NOMO-1 treated with dmso at 0.1 percent for 144 hours (cell line): Measurements from ENCODE around the gene ADAMTS9.

Experiments used
- DNase-seq: peaks from one replicate; lab custom pipeline; 2025; ENCODE audit not compliant: unreplicated experiment; lab: John Stamatoyannopoulos, UW

The ADAMTS9 gene

GRCh38 chr3:64685331-64685799 is 2.4 kb downstream of the ADAMTS9 start:
- no peak for DNase-seq

DNA sequence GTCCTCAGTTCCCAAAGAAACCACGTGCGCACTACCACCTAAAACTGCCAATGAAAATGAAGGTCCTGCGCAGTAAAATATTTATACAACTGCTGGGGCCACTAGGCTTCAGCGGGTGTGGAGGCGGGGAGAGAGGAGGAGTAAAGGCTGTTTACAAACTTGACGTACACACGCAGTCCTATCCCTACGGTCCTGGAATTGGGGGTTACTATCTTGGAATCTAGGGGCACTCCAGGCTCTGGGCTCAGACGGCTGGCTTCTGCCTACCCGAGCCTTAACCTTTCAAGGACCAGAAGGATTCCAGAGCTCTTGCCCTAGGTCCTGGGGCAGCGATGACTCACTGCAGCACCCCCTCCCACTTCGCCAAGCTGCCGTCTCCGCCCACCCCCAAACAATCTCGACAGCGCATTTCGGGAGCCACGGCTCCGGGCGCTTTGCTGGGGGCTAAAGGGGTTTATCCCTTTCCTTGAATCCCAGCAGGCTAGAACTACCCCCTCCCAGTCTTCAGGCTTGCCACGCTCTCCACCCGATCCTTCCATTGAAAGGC is 3.0 kb downstream of the ADAMTS9 start:
- no peak for DNase-seq

- no peak for DNase-seq
Observed at GRCh38 chr3:64681827-64682226, 6.0 kb downstream of the ADAMTS9 start.

GRCh38 chr3:64681015-64681414 is 6.8 kb downstream of the ADAMTS9 start:
- no peak for DNase-seq

- DNase-seq, result no peak
Observed at GRCh38 chr3:64680334-64680733, 7.5 kb downstream of the ADAMTS9 start.

DNA sequence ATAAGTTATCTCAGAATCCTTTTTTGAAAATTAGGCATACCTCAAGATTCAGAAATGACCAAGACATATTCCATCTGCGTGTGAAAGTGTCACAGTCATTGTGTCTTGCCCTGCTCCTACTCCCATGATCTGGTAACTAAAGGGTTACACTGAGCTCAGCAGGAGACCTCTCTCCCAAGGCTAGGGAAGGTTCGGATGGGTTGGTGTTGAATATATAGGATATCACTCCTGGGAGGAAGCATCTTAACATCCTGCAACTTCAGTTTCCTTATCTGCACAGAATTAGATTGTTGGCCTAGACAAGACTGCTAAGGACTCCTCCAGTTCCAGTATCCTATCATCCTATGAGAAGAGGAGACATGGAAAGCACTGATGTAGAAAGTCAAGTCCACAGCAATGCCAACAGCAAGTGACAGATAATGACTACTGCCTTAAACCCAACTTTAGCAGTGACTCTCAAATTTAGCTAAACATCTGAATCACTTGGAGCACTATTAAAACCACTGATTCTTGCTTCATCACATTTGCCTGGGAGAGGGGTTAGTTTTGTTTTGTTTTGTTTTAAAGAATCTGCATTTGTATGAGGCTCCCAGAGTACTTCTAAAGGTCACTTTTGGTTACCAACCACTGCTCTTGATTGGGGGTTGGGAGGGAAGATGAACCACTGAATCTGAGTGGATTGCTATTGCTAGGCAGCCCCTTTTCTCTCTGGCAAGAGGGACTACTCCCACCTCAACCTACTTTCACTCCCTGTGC is 9.7 kb downstream of the ADAMTS9 start:
- DNase-seq, result no peak

GRCh38 chr3:64676831-64677230 is 11.0 kb downstream of the ADAMTS9 start:
- DNase-seq, result no peak

DNA sequence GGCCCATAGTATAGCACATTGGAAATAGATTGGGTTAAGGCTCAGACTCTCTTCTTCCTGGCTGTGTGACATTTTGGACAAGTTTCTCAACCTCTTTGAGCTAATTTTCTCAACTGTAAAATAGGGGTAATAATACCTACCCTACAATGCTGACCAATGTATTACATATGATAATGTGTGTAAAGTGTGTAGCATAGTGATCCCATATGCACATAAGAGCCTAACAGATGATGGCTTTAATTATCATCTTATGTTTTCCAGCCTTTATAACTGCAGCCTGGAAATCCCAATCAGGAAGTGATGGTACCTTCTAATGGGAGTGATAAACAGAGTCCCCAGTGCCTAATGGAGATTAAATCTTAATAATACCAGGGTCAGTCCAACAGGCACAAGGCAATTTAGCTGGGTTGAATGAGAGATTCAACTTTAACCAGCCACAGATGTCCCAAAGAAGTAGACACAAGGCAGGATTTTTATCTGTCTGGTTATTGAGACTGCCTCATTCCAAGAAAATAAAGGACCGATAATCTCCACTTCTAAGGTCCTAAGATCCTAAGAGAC is 12.0 kb downstream of the ADAMTS9 start:
- DNase-seq, result no peak

GRCh38 chr3:64674591-64675076 is 13.2 kb downstream of the ADAMTS9 start:
- no peak for DNase-seq

DNA sequence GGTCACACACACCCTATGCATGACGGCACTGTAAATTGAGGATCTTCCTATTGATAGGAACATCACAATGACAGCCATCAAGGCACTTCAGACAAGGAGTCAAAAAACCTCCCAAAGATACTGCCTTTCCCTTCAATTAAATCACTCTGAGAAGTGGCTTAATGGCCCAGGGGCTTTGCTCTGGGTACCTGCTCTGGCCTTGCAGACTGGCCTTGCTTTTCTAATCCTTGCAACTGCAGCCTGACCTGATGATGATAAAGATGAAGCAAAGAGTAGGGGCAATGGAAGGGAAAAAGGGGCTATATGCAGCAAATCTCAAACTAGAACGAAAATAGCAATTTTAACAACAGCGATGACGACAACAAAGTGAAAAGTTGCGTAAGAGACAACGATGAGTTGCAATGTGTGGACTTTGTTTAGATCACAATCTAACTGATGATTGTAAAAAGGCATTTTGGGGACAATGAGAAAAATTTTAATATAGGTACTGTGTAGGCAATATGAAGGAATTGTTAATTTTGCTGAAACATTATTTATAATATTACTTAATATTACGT is 14.6 kb downstream of the ADAMTS9 start:
- no peak for DNase-seq

- no peak for DNase-seq
Observed at GRCh38 chr3:64668582-64669510, 19.0 kb downstream of the ADAMTS9 start.

GRCh38 chr3:64667887-64668581 is 19.8 kb downstream of the ADAMTS9 start:
- no peak for DNase-seq

DNA sequence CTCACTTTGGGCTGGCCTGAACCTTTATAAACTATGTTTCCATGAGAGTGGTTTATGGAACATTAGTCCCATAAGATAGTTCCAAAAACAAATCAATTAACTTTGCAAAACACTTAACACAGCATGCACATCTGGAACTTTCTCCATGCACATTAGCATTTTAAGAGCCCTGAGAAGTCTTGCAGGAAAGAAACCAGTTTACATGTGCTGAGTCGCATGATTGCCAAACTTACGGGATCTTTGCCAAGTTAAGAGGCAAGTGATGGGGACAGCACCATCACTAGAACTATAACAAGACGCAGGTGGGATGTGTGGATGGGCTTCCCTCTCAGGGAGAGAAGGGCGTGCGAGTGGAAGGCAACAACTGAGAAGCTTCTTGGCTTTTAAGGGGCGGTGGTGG is 20.7 kb downstream of the ADAMTS9 start:
- no peak for DNase-seq

- no peak for DNase-seq
Observed at GRCh38 chr3:64666171-64666588, 21.6 kb downstream of the ADAMTS9 start.

- no peak for DNase-seq
Observed at GRCh38 chr3:64664397-64664796, 23.4 kb downstream of the ADAMTS9 start.

GRCh38 chr3:64659617-64659978 is 28.2 kb downstream of the ADAMTS9 start:
- DNase-seq, result no peak

GRCh38 chr3:64658001-64658400 is 29.8 kb downstream of the ADAMTS9 start:
- no peak for DNase-seq

- DNase-seq, result no peak
Observed at GRCh38 chr3:64656544-64656943, 31.3 kb downstream of the ADAMTS9 start.

DNA sequence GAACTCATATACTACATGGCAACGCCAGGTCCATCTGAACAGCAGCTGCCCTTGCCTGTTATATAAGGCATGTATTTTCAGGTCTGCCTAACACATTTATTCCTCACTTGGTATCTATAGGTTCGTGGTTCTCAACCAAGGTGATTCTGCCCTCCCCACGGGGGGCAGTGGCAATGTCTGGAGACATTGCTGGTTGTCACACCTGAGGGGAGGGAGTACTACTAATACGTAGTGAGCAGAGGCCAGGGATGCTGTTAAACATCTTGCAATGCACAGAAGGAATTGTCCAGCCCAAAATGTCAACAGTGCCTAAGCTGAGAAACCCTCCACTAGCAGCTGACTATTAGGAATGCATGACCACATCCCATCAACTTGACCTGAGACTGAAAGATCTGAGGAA is 32.6 kb downstream of the ADAMTS9 start:
- no peak for DNase-seq

GRCh38 chr3:64654013-64654412 is 33.8 kb downstream of the ADAMTS9 start:
- no peak for DNase-seq
